NCI-H2196 (cell line): ENCODE measurements around the gene CHN2.

Experiments
- DNase-seq: peaks from one replicate; lab custom pipeline; 2025; ENCODE audit not compliant: unreplicated experiment; lab: John Stamatoyannopoulos, UW

The CHN2 gene

DNA sequence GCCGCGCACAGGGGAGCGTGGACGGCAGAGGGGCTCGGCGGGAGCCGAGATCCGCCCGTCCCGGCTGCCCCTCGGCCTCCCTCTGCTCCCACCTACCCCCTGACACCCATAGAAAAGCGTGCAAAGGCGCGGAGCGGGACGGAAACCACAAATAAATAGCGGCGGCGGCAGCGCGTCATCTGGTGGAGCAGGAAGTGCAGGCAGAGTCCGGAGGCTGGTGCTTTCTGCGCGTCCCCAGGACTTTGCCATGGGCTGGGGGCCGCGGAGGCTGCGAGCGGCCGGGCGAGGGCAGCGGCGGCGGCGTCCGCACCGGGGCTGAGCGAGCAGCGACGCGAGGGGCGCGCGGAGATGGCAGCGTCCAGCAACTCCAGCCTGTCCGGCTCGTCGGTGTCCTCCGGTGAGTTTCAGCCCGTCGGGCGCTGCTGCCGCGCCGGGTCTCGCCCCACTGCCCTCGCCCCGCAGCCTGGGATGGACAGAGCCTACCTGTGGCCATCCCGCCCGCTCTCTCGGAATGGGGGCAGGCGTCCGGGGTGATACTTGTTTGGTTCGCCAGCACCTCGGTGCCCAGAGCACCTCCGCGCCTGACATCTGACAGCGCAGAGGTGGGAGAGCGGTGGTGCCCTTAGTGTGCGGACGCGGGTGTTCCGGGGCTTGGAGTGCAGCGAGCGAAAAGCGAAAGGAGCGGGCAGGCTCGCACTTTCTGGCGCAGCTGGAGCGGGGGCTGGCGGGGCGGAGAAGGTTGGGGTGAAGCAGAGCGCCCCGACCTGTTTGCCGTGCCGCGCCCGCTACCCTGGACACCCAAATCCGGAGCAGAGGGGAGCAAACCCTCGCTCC, at the start of gene CHN2:
CHN2 (plus strand) TSS at position 182 of the 834 bp plus-strand sequence.
- peak; percentile 49 for DNase-seq

DNA sequence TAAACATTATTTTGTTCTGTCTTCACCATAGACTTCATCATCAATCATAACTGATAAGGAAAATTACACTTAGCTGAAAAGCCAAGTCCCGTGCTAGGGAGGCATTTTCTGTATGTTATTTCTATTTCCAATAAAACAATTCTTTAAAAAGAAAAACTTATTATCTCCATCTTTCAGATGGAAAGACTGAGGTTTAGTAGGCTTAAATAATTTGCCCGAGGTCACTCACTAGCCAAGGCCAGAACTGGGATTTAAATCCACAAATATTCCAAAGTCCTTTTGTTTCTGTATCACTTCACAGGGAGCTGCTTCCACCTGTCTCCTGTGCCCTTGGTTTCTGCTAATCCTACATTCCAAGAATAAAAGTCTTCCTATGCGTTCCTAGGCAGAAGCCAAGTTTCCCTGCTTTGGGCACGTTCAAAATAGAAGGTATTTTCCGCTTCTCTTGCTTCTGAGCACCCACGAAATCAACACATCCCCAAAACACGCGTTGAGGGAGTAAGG, 49.0 kb upstream of the CHN2 start:
- no peak for DNase-seq

DNA sequence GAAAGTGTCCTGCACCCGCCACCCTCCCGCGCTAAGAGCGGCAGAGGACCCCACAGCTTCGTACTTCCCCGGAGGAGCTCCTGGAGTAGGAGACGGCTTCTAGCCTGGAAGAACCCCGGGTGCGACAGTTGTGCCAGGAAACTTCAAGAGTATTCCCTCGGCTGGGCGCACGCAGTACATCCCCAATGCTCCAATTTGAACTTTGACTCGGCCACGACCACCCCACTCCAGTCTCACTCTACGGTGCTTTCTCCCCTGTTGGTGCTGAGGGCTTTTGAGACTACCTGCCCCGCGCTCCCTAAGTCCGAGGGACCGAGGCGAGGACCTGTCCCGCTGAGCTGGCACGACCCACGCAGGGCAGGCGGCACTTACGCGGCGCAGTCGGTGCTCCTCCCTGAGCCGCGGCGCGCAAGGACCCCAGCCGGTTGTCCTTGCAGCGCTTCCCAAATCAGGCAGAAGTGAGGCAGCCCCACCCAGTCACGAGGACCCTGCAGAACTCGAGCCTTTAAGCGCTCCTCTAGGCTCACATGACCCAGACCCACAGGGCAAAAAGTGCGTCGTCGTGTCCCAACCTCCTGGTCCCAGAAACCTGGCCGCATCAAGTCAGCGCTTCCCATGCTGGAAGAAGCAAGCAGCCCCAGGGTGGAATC, 48.4 kb upstream of the CHN2 start, which contains the start of gene CPVL:
CPVL (minus strand) TSS at position 481 of the 650 bp plus-strand sequence. CDS start 25,476 bp downstream, outside the sequence.
- DNase-seq: no peak

DNA sequence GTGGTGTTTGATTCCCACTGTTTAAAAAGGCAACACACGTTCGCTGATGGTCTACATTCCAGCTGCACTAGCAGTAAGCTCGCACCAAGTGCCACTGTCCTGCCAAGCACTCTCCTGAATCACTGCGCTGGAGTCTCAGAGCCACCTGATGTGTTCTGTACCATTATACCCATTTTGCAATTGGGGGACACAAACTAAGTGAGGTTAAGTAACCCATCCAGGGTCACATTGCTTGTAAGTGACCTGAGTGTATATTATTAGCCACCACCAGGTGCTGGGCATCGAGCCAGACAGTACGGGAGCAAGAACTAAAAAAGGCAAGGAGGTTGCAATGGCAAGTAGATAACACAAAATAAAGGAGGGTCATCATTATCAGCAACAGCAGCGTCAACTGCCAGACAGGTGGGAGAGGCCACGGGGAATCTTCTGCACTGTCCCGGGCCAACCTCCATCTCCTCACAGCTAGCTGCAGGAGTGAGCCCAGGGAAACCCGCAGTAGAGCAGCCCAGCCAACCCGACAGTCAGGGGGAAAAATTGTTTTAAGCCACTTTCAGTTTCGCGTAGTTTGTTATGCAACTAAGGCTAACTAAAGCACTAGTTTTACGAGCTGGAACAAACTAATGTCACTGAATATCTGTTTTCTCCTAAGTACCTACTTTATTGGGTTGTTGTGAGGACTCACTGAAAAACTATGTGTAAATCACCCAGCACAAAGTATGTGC, 47.5 kb upstream of the CHN2 start:
- DNase-seq: peak; percentile 22

DNA sequence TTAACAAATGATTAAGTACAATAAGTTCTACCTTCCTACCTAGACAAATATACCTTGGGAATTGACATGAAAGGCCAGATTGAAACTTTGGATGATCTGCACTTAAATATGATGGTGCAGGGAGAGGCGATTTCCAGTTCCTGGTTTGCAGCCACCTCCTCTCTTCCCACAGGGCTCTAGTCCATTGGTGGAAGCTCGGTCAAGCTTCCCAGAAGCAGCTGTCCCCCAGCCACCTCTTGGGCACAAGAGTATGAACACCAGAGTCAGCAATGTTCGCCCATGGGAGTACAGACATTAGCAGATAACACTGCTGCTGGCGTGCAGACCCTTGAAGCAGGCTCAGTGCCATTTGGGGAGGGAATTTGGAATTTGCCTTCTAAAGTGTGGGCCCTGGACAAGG, 46.8 kb upstream of the CHN2 start:
- no peak for DNase-seq

DNA sequence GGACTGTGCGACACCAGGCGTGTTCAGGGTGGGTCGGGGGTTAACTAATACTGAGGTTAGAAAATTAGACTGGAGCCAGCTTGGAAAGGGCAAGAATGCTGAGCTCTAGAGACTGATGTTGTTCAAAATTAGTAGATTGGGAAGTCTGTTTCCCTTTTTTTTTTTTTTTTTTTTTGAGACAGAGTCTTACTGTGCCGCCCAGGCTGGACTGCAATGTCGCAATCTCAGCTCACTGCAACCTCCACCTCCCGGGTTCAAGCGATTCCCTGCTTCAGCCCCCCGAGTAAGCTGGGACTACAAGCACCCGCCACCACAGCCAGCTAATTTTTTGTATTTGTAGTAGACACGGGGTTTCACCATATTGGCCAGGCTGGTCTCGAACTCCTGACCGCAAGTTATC, 45.5 kb upstream of the CHN2 start:
- no peak for DNase-seq

DNA sequence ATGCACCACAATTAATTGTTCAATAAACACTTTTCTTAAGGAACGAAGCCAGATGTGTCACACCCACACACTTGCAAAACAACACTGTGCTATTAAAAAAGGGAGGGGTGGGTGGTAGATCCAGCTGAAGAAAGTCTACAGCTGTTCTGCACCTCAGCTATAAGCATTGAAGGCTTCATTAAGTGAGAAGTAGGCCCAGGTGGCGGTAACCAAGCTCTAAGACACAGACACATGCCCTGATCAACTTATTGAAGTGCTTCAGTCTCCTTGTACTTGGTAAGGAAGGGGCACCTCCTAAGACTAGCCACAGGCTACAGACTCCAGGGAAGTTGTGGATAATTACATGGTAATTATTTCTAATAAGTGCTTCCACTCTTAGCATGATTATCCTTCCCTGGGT, 43.7 kb upstream of the CHN2 start:
- DNase-seq: no peak

DNA sequence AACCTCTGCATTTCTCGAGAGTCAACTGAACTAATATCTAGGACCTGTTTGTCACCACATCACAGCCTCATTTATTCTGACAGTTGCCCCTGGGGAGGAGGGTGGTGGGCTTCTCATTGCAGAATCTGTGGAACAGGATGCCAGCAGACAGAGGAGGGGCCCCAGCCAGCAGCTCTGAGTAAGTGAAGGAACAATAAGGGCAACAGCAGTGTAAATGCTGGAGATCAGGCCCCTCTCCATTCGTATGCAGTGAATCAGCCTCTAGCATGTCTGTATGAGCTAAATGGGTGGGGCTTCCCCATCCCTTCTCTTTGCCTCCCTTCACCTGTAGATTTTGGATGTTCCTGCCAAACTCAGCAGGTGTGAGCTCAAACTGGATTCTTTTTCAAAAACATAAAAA, 40.5 kb upstream of the CHN2 start:
- DNase-seq: no peak

DNA sequence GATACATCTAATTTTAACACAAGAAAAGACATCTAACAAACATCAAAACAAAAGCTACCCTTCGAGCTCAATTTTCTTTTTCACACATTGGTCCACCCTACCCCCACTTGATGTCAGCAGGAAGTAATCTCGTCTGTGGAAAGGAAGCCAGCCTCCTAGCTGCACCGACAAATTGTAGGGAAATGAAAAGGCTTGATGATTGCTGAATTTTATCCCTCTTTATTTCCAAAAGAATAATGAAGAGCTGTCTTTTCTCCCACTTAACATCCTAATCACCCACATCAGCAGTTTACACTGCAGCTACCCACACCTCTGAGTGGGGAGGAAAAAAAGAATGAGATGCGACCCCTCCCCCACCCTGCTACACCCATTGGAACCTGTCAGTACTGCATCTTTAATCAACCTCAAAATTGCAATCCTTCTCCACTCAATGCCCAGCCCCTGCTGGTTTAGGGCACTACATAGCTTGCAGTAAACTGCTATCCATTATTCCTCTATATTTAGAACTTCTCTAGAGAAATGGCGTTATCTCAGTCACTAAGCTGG, 37.6 kb upstream of the CHN2 start:
- DNase-seq: no peak

DNA sequence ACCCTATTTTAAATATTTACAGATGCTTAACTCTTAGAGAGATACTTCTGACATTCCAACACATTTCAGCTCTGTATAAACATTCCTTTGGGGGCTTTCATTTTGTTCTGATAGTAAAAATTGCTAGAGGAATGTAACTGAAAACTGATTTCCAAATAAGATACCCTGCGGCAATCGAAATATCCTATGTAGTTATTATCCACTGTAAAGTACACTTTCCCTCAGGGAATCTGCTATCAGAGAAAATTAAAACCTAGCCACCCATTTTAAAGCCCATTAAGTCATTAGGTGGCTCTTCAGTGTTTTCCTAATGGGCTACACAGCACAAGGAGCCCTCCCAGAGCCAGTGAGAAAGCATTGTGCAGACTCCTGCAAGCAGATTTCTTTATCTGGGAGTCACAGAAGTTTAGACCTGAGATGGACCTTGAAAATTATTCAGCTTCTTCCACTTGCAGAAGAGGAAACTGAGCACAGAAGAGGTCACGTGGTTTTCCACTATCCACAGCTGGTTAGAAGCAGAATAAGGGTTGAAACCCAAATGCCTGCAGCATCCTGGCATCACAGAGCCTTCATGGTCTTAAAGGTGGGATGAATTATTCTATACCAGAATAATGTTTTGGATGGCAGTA, 35.7 kb upstream of the CHN2 start:
- DNase-seq: no peak

DNA sequence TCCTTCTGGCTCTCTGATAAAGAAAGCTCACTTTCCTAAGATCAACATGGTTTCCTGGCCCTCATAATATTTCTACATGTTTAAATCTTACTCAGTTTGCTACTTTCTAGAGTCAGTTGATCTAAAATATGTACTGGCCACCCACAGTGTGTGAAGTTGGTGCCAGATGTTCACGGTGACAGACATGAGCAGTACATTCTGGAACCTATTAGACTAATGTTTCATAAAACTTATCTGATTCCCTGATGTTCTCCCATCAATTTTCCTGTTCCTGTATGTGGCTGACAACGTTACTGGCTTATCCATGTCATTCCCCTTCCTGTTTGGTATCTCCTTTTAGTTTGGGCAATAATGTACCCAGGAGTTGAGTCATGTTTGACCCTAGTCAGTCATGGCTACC, 34.5 kb upstream of the CHN2 start:
- DNase-seq: no peak

DNA sequence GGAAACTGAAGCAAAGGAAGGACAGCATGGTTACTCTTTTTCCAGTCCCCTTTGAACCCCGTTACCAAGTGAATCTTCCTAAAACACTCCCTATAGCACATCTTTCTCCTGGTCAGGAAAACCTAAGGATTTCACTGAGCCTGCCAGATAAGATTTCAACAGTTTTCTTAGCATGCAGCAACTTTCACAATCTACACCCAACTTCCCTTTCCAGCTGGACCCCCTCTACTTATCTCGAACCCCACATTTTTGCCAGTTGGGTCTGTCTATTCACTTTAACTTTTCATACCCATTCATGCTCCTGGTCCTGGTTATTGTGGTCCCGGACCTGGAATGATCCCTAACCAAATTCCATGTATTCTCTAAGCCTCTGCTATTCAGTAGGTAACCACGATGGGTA, 33.3 kb upstream of the CHN2 start:
- no peak for DNase-seq

DNA sequence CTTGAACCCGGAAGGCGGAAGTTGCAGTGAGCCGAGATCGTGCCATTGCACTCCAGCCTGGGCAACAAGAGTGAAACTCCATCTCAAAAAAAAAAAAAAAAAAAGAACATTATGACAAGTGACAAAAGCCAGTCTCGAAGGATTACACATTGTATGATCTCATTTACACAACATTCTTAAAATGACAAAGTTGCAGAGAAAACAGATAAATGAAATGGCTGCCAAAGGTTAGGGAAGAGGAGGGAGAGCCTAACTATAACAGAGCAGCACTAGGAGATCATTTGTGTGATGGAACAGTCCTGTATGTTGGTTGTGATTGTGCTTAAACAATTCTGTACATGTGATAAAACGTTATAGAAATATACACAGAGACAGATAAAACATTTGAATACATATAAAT, 32.0 kb upstream of the CHN2 start:
- no peak for DNase-seq

DNA sequence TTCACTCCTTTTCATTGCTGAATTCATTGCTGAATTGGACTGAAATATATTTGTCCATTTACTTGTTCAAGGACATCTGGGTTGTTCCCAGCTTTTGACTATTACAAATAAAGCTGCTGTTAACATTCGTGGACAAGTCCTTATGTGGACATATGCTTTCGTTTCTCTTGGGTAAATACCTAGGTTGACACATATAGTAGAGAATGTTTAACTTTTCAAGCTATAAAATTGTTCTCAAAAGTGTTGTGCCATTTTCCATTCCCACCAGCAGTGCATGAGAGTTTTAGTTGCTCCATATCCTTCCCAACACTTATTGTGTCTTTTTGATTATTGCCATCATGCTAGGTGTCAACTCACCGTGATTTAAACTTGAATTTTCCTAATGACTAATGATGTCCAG, 30.7 kb upstream of the CHN2 start:
- DNase-seq: no peak

DNA sequence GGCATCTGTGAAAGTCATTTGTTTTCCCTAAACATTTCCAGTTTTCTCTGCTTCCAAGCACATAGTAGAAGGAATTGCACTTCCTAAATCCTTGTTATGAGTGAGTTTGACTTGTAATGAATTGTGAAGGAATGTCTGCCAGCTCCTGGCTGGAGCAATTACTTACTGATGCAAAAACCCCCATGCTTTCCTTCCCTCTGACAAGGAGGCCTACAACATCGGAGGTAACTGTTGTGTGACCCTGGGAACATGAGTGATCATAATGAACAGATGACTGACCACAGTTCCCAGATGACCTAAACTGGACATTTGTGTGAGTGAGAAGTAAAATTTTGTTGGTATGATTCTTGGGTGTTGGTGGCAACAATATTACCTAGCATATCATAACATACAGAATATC, 26.9 kb upstream of the CHN2 start:
- no peak for DNase-seq

DNA sequence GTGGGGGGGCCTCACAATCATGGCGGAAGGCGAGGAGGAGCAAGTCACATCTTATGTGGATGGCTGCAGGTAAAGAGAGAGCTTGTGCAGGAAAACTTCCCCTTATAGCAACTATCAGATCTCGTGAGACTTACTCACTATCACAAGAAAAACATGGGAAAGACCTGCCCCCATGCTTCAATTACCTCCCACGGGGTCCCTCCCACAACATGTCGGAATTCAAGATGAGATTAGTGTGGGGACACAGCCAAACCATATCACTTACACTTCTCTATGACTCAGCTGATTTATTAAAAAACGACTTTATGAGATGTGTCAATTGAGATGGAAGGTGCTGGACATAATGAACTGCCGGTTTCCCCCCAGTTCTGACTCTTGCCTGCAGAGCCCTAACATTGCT, 23.8 kb upstream of the CHN2 start:
- DNase-seq: no peak

DNA sequence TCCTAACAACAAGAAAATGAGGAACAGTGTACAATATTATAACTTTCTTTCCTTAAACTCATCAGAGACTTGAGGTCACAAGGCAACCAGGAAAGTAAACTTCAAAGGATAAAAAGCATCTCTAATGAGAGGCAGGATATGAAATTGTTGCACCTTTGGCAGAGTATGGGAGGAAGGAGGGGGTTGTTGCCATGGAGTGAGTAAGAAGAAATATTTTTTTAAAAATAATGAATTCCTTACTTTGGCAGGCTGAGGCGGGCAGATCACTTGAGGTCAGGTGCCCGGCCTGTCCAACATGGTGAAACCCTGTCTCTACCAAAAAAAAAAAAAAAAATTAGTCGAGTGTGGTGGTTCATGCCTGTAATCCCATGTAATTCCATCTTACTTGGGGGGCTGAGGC, 21.1 kb upstream of the CHN2 start:
- no peak for DNase-seq

DNA sequence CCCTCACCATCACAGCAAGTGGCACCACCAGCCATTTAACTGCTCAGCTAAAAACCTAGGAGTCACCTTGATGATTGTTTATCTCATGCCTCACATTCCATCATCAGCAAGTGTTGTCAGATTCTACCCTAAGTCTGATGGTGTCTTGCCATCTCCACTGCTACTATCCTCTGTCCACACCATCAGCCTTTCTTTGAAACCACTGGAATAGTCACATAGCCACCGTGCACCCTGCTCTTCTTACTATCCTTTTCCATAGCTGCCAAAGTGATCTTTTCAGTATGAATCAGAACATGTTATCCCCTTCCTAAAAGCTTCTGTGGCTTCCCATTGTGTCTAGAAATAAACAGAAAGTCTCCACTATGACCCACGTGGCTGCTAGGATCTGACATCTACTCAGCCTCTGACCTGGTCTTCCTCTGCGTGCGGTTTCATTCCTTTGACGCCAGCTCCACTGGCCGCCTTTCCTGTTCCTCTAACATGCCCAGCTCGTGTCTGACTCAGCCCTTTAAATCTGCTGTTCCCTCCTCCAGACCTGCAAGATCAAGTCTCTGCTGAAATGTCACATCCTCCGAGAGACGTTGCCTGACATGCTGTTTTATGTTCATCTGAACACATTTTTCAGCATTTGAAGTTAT, 16.5 kb upstream of the CHN2 start:
- no peak for DNase-seq

DNA sequence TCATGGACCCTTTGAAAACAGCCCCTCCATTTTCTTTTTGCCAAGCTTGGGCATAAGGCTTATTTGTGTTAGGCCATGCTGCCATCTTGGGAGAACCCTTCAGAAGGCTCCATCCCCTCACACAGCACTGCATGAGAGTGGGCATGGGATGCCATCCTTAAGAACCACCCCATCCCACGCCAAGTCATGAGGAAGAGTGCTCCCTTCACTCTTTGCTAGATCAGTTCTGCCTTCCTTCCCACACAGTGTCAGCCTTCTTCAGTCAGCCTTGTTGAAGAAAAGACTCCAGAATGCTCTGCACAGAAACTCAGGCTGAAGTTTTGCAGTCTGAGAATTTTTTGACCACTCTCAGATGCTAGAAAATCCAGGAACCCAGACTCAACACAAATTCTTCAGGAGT, 15.5 kb upstream of the CHN2 start:
- DNase-seq: no peak

DNA sequence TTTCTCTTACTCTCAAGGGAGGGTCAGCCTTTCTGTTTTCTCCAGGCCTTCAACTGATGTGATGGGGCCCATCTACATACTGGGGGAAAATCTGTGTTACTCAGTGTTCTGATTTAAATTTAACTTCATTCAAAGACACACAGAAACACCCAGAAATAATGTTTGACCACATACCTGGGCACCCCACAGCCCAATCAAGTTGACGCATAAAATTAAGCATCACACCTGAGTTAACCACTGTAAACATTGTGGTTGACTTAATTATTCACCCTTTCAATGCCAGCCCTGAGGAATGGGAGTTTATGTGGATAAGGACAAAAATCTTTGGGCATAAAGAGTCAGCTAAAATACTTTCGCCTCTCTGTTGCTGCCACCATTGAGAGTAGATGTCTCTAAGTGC, 10.0 kb upstream of the CHN2 start:
- DNase-seq: no peak

DNA sequence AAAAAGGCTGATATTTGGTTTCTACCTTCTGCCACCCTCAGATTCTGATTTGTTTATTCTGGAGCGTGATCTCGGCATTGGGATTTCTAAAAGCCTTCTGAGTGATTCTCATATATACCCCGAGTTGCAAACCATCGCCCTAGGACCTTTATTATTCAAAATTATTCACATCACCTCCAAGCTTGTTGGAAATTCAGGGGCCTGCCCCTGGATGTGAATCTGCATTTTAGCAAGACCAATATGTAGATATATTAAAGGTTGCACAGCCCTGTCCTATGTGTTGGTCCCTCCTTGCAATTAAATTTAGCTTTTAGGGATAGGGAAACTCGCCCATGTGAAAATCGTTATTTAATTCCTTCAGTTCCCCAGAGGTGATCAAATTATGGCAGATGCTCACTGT, 9.0 kb upstream of the CHN2 start:
- DNase-seq: no peak
